SK-N-SH (cell line): ENCODE results near the gene SHB. TPM values are rescaled to one million over a fixed set of nuclear protein-coding genes. Genes with fewer than 3 reads are reported as not detected.

ENCODE experiments used
- CTCF ChIA-PET: fragments of 300-600, 350-600 bp; formaldehyde crosslinking; extraction: SDS; loops from one replicate; lab custom pipeline; 2021; lab: Yijun Ruan, JAX
- POLR2A ChIA-PET: fragments of 350-600 bp; sonication (Branson Sonifier 250); formaldehyde crosslinking; extraction: SDS; loops from one replicate; lab custom pipeline; 2020; ENCODE audit warnings: antibody characterized with exemption, inconsistent platforms; lab: Yijun Ruan, JAX
- DNase-seq: peaks from one replicate; pipeline ENCODE4 v3.0.0; 2012
- H2AFZ ChIP-seq: fragments of 200-600 bp; sonication (generic); 2 replicates; pipeline ENCODE4 v1.8.1; 2016; ENCODE audit warnings: antibody characterized with exemption, mild to moderate bottlenecking, low read depth
- H3F3A ChIP-seq: fragments of 200-600 bp; sonication (generic); replicated peaks from 2 replicates; pipeline ENCODE3; 2016; ENCODE audit warnings: antibody characterized with exemption, mild to moderate bottlenecking; ENCODE audit not compliant: insufficient read depth
- H3K27ac ChIP-seq, 2 experiments: fragments of 200-500 bp in 1 of 2; fragments of 200-600 bp in 1 of 2; sonication (Bioruptor generic) in 1 of 2; sonication (generic), shearing (Covaris generic) in 1 of 2; 2 replicates each; pipeline versions ENCODE4 v1.5.1 to v1.6.1; 2014 to 2016; ENCODE audit warnings: low read depth in 2 of 2, inconsistent platforms in 1 of 2, low read length in 1 of 2, mild to moderate bottlenecking in 1 of 2, mixed read lengths in 1 of 2
- H3K27me3 ChIP-seq: fragments of 200-600 bp; sonication (generic), shearing (Covaris generic); 2 replicates; pipeline ENCODE4 v1.6.1; 2016; ENCODE audit warnings: mixed run types; ENCODE audit not compliant: insufficient read depth
- H3K36me3 ChIP-seq, 2 experiments: fragments of 200-500 bp in 1 of 2; fragments of 200-600 bp in 1 of 2; sonication (Bioruptor generic) in 1 of 2; sonication (generic) in 1 of 2; replicated peaks in 1 of 2; 2 replicates each; pipeline versions ENCODE3 to v1.5.1; 2014 to 2016; ENCODE audit warnings: low read length in 1 of 2, mild to moderate bottlenecking in 1 of 2; ENCODE audit not compliant: insufficient read depth in 2 of 2, control insufficient read depth in 1 of 2
- H3K4me1 ChIP-seq, 2 experiments: fragments of 200-500 bp in 1 of 2; fragments of 200-600 bp in 1 of 2; sonication (Bioruptor generic) in 1 of 2; sonication (generic), shearing (Covaris generic) in 1 of 2; 2 replicates each; pipeline versions ENCODE4 v1.5.1 to v1.6.1; 2014 to 2016; ENCODE audit warnings: low read depth in 1 of 2, low read length in 1 of 2, mixed run types in 1 of 2; ENCODE audit not compliant: insufficient read depth in 2 of 2, control insufficient read depth in 1 of 2
- H3K4me2 ChIP-seq: fragments of 200-600 bp; sonication (generic), shearing (Covaris generic); 2 replicates; pipeline ENCODE4 v1.6.1; 2017; ENCODE audit warnings: mixed run types
- H3K4me3 ChIP-seq, 2 experiments: fragments of 200-500 bp in 1 of 2; fragments of 200-600 bp in 1 of 2; sonication (Bioruptor generic) in 1 of 2; sonication (generic), shearing (Covaris generic) in 1 of 2; 2 replicates each; pipeline versions ENCODE4 v1.5.1 to v1.8.1; 2014 to 2016; ENCODE audit warnings: low read depth in 2 of 2, inconsistent platforms in 1 of 2, low read length in 1 of 2, mild to moderate bottlenecking in 1 of 2, mixed read lengths in 1 of 2, moderate library complexity in 1 of 2
- H3K79me2 ChIP-seq: fragments of 200-600 bp; sonication (generic); 2 replicates; pipeline ENCODE4 v1.8.1; 2017; ENCODE audit warnings: mild to moderate bottlenecking; ENCODE audit not compliant: insufficient read depth
- H3K9ac ChIP-seq: fragments of 200-600 bp; sonication (generic); 2 replicates; pipeline ENCODE4 v1.6.1; 2017; ENCODE audit warnings: mixed run types
- H3K9me2 ChIP-seq: fragments of 200-600 bp; sonication (generic); 2 replicates; pipeline ENCODE4 v1.6.1; 2017; ENCODE audit warnings: mixed run types
- H3K9me3 ChIP-seq: fragments of 200-600 bp; sonication (generic); 2 replicates; pipeline ENCODE4 v1.6.1; 2017; ENCODE audit warnings: mixed run types, mild to moderate bottlenecking, moderate library complexity
- H4K20me1 ChIP-seq: fragments of 200-600 bp; sonication (generic); 2 replicates; pipeline ENCODE4 v1.6.1; 2017; ENCODE audit warnings: mild to moderate bottlenecking, mixed run types; ENCODE audit not compliant: insufficient read depth
- CHD2 ChIP-seq: fragments of 150-350 bp; IDR thresholded peaks from 2 replicates; pipeline ENCODE4 v1.6.1; 2018; ENCODE audit warnings: low read length; ENCODE audit not compliant: partially characterized antibody
- ELF1 ChIP-seq: IDR thresholded peaks from 2 replicates; pipeline ENCODE4 v1.4.0; 2012
- FOSL2 ChIP-seq: IDR thresholded peaks from 2 replicates; pipeline ENCODE4 v1.4.0; 2012; ENCODE audit warnings: low read depth, mild to moderate bottlenecking, moderate library complexity, borderline replicate concordance
- MAX ChIP-seq: IDR thresholded peaks from 2 replicates; pipeline ENCODE4 v1.4.0; 2012; ENCODE audit warnings: low read depth
- PBX3 ChIP-seq: IDR thresholded peaks from 2 replicates; pipeline ENCODE4; 2012
- POLR2AphosphoS5 ChIP-seq: IDR thresholded peaks from 2 replicates; pipeline ENCODE4 v1.6.1; 2012; ENCODE audit warnings: low read depth, low read length
- RAD21 ChIP-seq: IDR thresholded peaks from 2 replicates; pipeline ENCODE4 v1.6.1; 2012; ENCODE audit warnings: mild to moderate bottlenecking, low read length
- SIN3A ChIP-seq: IDR thresholded peaks from 2 replicates; pipeline ENCODE4 v1.6.1; 2012; ENCODE audit warnings: low read depth, mild to moderate bottlenecking, low read length, moderate library complexity, borderline replicate concordance
- SMC3 ChIP-seq: IDR thresholded peaks from 2 replicates; pipeline ENCODE4 v1.6.1; 2012; ENCODE audit warnings: low read depth, low read length, improper control_type of control experiment
- TAF1 ChIP-seq: IDR thresholded peaks from 2 replicates; pipeline ENCODE4 v1.6.1; 2012; ENCODE audit warnings: low read depth, mild to moderate bottlenecking, low read length, moderate library complexity, borderline replicate concordance
- TCF12 ChIP-seq: IDR thresholded peaks from 2 replicates; pipeline ENCODE4 v1.4.0; 2012
- TEAD4 ChIP-seq: IDR thresholded peaks from 2 replicates; pipeline ENCODE4 v1.4.0; 2012; ENCODE audit warnings: mild to moderate bottlenecking, borderline replicate concordance; ENCODE audit not compliant: insufficient read depth
- ZBTB33 ChIP-seq: IDR thresholded peaks from 2 replicates; pipeline ENCODE4 v1.4.0; 2012; ENCODE audit warnings: low read depth, borderline replicate concordance
- WGBS: methylation state at CpG from one replicate; pipeline ENCODE4 v1.1.6; 2017; ENCODE audit warnings: low lambda C conversion rate; 5-methylcytosine and 5-hydroxymethylcytosine counted together
- polyA plus RNA-seq, 3 experiments: library from polyadenylated mRNA; depleted of rRNA; stranded (reverse); fragments of >200 nt; gene quantifications; 2 replicates each; pipeline ENCODE4 v1.2.3, GENCODE V29; 2012

Gene SHB
- polyA plus RNA-seq, 1 of the 3 experiments (the other 2 are of a cell fraction) = 26.0 TPM

- 96% methylated on average over 9 of the region's 10 CpGs for WGBS
- H2AFZ ChIP-seq = no peak overlapping the region
Observed at GRCh38 chr9:37905131-37905505, 163.9 kb downstream of the SHB start.

More at GRCh38 chr9:37905131-37905505, 163.9 kb downstream of the SHB start:
- peaks cover 4 to 22% of the 10 kb centered on the region in 2 experiments; a peak in 2 of 4 replicates for H3K4me1 ChIP-seq
- H4K20me1 ChIP-seq = no peaks in the 10 kb centered on the region
- CTCF ChIA-PET = interaction anchor here (0.7 to 5.0 kb wide), 9 partner anchors 9 to 512 kb away, joined by 3 to 31 read pairs (median 3); no protein-coding TSS in a partner anchor
- H3K27ac ChIP-seq = no peak overlapping the region
- H3K4me2 ChIP-seq = peak overlapping the region; percentile 82
- POLR2A ChIA-PET = no interaction called here
- H3K4me3 ChIP-seq = peak overlapping the region in 1 of 2 experiments; percentile 93; a peak in 1 of 4 replicates
- H3K36me3 ChIP-seq = no peaks in the 10 kb centered on the region
- H3K9me2 ChIP-seq = no peaks in the 10 kb centered on the region
- no peak for DNase-seq
- peaks cover 37% of the 10 kb centered on the region for H3K79me2 ChIP-seq
- no peaks in the 10 kb centered on the region for H3K27me3 ChIP-seq
- H3F3A ChIP-seq = peaks cover 3% of the 10 kb centered on the region
- no peaks in the 10 kb centered on the region for H3K9me3 ChIP-seq
- H3K9ac ChIP-seq = no peak overlapping the region
- no peak for TF ChIP-seq MAX
- TF ChIP-seq TEAD4 = no peak
- TF ChIP-seq ZBTB33 = no peak
- no peak for TF ChIP-seq FOSL2
- TF ChIP-seq SIN3A = no peak
- TF ChIP-seq PBX3 = no peak
- TF ChIP-seq TCF12 = no peak
- TF ChIP-seq SMC3 = no peak
- TF ChIP-seq ELF1 = no peak
- no peak for TF ChIP-seq POLR2AphosphoS5
- no peak for TF ChIP-seq CHD2
- no peak for TF ChIP-seq TAF1
- no peak for TF ChIP-seq RAD21
